Muscle of leg (tissue), 9 donors: ENCODE measurements around the gene ATP6V0D1. TPM values are rescaled to one million over a fixed set of nuclear protein-coding genes. Genes with fewer than 3 reads are reported as not detected.

Experiments
- polyA plus RNA-seq, 8 donors: library from polyadenylated mRNA; unstranded; fragments of 120-200 nt; gene quantifications; one replicate each; pipeline versions ENCODE4 v1.2.1 to v1.2.3, GENCODE V29; 2013; ENCODE audit warnings: inconsistent platforms in 1 of 8, low replicate concordance in 1 of 8; ENCODE audit not compliant: insufficient read length in 8 of 8, insufficient read depth in 1 of 8
- total RNA-seq: library from RNA; stranded (reverse); fragments of 120-200 nt; gene quantifications from one replicate; pipeline ENCODE4 v1.2.4, GENCODE V29; 2013

ATP6V0D1 gene
- total and polyA plus RNA-seq, 9 donors = 43.5 to 69.0 (median 66.2) TPM

Other genes starting within 250 kb of the ATP6V0D1 start
- gene FHOD1, start 233.7 kb downstream of the ATP6V0D1 start, total RNA-seq = 9.7 TPM
- gene FHOD1, start 233.7 kb downstream of the ATP6V0D1 start, polyA plus RNA-seq = 10 to 100 TPM; 14.6 to 31.1 (median 21.8) TPM
- 0.40 TPM for gene SLC9A5, start 232.2 kb downstream of the ATP6V0D1 start, total RNA-seq
- gene SLC9A5, start 232.2 kb downstream of the ATP6V0D1 start, polyA plus RNA-seq = 1 to 10 TPM in 5 of 8 donors, under 1 TPM in 3; 0.71 to 1.8 (median 1.1) TPM
- 13.2 TPM for gene PLEKHG4, start 201.6 kb downstream of the ATP6V0D1 start, total RNA-seq
- 10 to 100 TPM in 4 of 8 donors, 1 to 10 TPM in 4; 7.6 to 12.8 (median 10.1) TPM for gene PLEKHG4, start 201.6 kb downstream of the ATP6V0D1 start, polyA plus RNA-seq
- 0.04 TPM for gene KCTD19, start 154.4 kb downstream of the ATP6V0D1 start, total RNA-seq
- gene KCTD19, start 154.4 kb downstream of the ATP6V0D1 start, polyA plus RNA-seq = under 1 TPM; 0.09 to 0.44 (median 0.24) TPM
- 0.22 TPM for gene LRRC36, start 154.3 kb downstream of the ATP6V0D1 start, total RNA-seq
- 1 to 10 TPM in 1 of 8 donors, under 1 TPM in 6, not detected in 1; 0.21 to 2.4 (median 0.42) TPM for gene LRRC36, start 154.3 kb downstream of the ATP6V0D1 start, polyA plus RNA-seq
- gene TPPP3, start 87.7 kb downstream of the ATP6V0D1 start, total RNA-seq = 230 TPM
- 100 to 1,000 TPM; 387 to 805 (median 592) TPM for gene TPPP3, start 87.7 kb downstream of the ATP6V0D1 start, polyA plus RNA-seq
- gene ZDHHC1, start 64.7 kb downstream of the ATP6V0D1 start, total RNA-seq = 20.4 TPM
- 10 to 100 TPM; 19.7 to 42.4 (median 26.0) TPM for gene ZDHHC1, start 64.7 kb downstream of the ATP6V0D1 start, polyA plus RNA-seq
- 5.3 TPM for gene HSD11B2, start 50.0 kb downstream of the ATP6V0D1 start, total RNA-seq
- 10 to 100 TPM in 1 of 8 donors, 1 to 10 TPM in 7; 3.7 to 14.5 (median 7.9) TPM for gene HSD11B2, start 50.0 kb downstream of the ATP6V0D1 start, polyA plus RNA-seq
- gene AGRP, start 2.4 kb upstream of the ATP6V0D1 start, total RNA-seq = not detected
- gene AGRP, start 2.4 kb upstream of the ATP6V0D1 start, polyA plus RNA-seq = not detected
- 20.2 TPM for gene RIPOR1, start 47.7 kb upstream of the ATP6V0D1 start, total RNA-seq
- gene RIPOR1, start 47.7 kb upstream of the ATP6V0D1 start, polyA plus RNA-seq = 10 to 100 TPM; 34.8 to 59.5 (median 50.5) TPM
- gene CTCF, start 81.4 kb upstream of the ATP6V0D1 start, total RNA-seq = 27.4 TPM
- gene CTCF, start 81.4 kb upstream of the ATP6V0D1 start, polyA plus RNA-seq = 10 to 100 TPM; 37.6 to 52.3 (median 42.3) TPM
- gene CARMIL2, start 164.0 kb upstream of the ATP6V0D1 start, total RNA-seq = 0.18 TPM
- gene CARMIL2, start 164.0 kb upstream of the ATP6V0D1 start, polyA plus RNA-seq = 1 to 10 TPM in 2 of 8 donors, under 1 TPM in 6; 0.17 to 1.2 (median 0.53) TPM
- 14.0 TPM for gene ACD, start 179.1 kb upstream of the ATP6V0D1 start, total RNA-seq
- 10 to 100 TPM; 13.7 to 19.3 (median 16.5) TPM for gene ACD, start 179.1 kb upstream of the ATP6V0D1 start, polyA plus RNA-seq
- 1.3 TPM for gene PARD6A, start 179.8 kb upstream of the ATP6V0D1 start, total RNA-seq
- 1 to 10 TPM in 5 of 8 donors, under 1 TPM in 3; 0.59 to 1.8 (median 1.3) TPM for gene PARD6A, start 179.8 kb upstream of the ATP6V0D1 start, polyA plus RNA-seq
- gene ENKD1, start 185.6 kb upstream of the ATP6V0D1 start, total RNA-seq = 10.2 TPM
- gene ENKD1, start 185.6 kb upstream of the ATP6V0D1 start, polyA plus RNA-seq = 10 to 100 TPM in 1 of 8 donors, 1 to 10 TPM in 7; 8.1 to 13.4 (median 9.0) TPM
- gene C16orf86, start 185.7 kb upstream of the ATP6V0D1 start, total RNA-seq = 2.6 TPM
- 1 to 10 TPM; 2.1 to 4.3 (median 2.7) TPM for gene C16orf86, start 185.7 kb upstream of the ATP6V0D1 start, polyA plus RNA-seq
- 11.4 TPM for gene GFOD2, start 238.2 kb upstream of the ATP6V0D1 start, total RNA-seq
- 10 to 100 TPM; 13.1 to 18.3 (median 14.1) TPM for gene GFOD2, start 238.2 kb upstream of the ATP6V0D1 start, polyA plus RNA-seq